Measurements from ENCODE around the gene HIGD2A.

The HIGD2A gene

GRCh38 chr5:176436656-176437055 is 48.1 kb downstream of the HIGD2A start:
- no peak for DNase-seq (ENCODE audit: low read depth, low spot score)
- no CpG with 5 or more reads among the region's 5 CpGs for WGBS (ENCODE audit: insufficient coverage, insufficient read length)
- Histone ChIP-seq H3K4me1 (ENCODE audit: control insufficient read depth, insufficient read depth, low read length) (no peaks in the 10 kb centered on the region), H3K27ac (ENCODE audit: low read length) (no peak overlapping the region), H3K9me3 (ENCODE audit: control insufficient read depth, insufficient read depth, low read length) (no peaks in the 10 kb centered on the region), H3K36me3 (ENCODE audit: control insufficient read depth, insufficient read depth, low read length) (no peaks in the 10 kb centered on the region), H3K27me3 (ENCODE audit: control insufficient read depth, insufficient read depth, low read length) (no peaks in the 10 kb centered on the region), H3K4me3 (ENCODE audit: low read length) (no peak overlapping the region)

- Histone ChIP-seq H3K4me3 (ENCODE audit: low read length) (no peak overlapping the region), H3K27ac (ENCODE audit: low read length) (no peak overlapping the region), H3K36me3 (ENCODE audit: control insufficient read depth, insufficient read depth, low read length) (no peaks in the 10 kb centered on the region), H3K9me3 (ENCODE audit: control insufficient read depth, insufficient read depth, low read length) (no peaks in the 10 kb centered on the region), H3K4me1 (ENCODE audit: control insufficient read depth, insufficient read depth, low read length) (peaks cover 2% of the 10 kb centered on the region; the same call in 1 of the 2 replicates), H3K27me3 (ENCODE audit: control insufficient read depth, insufficient read depth, low read length) (no peaks in the 10 kb centered on the region)
- DNase-seq (ENCODE audit: low read depth, low spot score): no peak
- WGBS (ENCODE audit: insufficient coverage, insufficient read length): no CpG with 5 or more reads among the region's 12 CpGs
Measured at GRCh38 chr5:176438959-176439757, 50.6 kb downstream of the HIGD2A start.

All from iPS DF 6.9 (cell line).